ENCODE results near the gene CALN1. TPM values are rescaled to one million over a fixed set of nuclear protein-coding genes. Genes with fewer than 3 reads are reported as not detected.
"Not testable (repeated sequence)": the region's sequence is repeated elsewhere in the genome, so short reads cannot be mapped to it uniquely, and the experiment has no call there.

The CALN1 gene
- total RNA-seq, 1 donor from 2014 or later = 0.45 TPM

DNA sequence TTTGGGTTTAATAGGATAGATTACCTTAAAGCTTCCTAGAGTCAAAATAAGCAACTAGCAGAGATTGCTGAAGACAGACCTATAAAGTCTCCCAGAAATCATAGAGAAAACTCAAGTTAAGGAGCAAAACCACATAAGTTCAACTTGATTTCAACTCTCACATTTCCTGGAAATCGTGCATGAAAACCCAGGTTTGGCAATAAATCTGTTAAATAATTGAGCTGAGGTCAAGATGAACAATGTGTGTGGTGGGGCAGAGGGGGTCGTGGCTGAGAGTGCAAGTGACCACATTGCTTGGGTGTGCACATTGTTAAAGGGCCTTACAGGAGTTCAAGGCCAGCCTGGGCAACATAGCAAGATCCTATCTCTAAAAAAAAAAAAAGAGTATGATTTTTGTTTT is 643.7 kb downstream of the CALN1 start:
- DNase-seq (ENCODE audit: low spot score) (no peak), ATAC-seq (no peak)

DNA sequence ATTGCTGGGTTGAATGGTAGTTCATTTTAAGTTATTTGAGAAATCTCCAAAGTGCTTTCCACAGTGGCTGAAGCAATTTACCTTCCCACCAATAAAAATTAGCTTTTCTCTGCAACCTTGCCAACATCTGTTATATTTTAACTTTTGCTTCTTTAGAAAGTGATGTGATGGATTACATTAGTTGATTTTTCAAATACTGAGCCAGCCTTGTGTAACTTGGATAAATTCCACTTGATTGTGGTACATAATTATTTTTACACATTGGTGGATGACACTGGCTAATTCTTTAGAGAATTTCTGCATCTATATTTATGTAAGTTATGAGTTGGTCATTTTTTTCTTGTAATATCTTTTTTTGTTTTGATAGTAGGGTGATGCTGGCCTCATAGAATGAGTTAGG is 646.1 kb downstream of the CALN1 start:
- DNase-seq (ENCODE audit: low spot score) = no peak
- ATAC-seq = no peak

GRCh38 chr7:71761336-71761735 is 650.8 kb downstream of the CALN1 start:
- DNase-seq (ENCODE audit: low spot score) (no peak), ATAC-seq (no peak)

- ATAC-seq (no peak), DNase-seq (ENCODE audit: low spot score) (peak; percentile 28)
Measured at GRCh38 chr7:71754828-71755227, 657.3 kb downstream of the CALN1 start.

DNA sequence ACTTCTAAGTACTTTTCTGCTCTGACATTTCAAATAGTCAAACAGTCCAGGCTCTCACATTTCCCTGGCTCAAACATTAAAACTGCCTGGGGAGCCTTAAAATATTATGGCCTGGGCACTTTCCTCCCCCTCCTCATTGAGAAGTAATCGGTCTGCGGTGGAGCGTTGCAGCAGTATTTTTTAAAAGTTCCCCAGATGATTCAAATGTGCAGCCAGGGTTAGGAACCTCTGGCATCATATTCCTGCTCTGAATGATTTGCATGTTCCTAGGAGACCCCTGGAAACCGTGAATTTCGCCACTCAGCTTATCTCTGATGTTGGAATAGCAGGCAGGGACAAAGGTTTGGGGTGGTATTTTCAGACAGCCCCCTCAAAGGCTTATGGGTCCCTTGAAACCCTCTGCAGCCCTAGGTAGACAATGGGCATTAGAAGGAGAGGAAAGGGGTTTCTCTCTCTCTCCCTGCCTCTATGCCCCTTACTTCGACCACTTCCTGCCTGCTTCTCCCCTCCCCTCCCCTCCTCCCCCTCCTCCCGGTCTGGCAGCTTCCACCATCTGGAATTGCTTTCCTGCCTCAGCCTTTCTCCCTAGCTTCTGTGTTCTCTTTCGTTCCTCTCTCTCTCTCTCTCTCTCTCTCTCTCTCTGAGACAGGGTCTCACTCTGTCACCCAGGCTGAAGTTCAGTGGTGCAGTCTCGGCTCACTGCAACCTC is 658.0 kb downstream of the CALN1 start:
- ATAC-seq (no peak), DNase-seq (ENCODE audit: low spot score) (no peak)

GRCh38 chr7:71753236-71753635 is 658.9 kb downstream of the CALN1 start:
- DNase-seq (ENCODE audit: low spot score) (no peak), ATAC-seq (no peak)

DNA sequence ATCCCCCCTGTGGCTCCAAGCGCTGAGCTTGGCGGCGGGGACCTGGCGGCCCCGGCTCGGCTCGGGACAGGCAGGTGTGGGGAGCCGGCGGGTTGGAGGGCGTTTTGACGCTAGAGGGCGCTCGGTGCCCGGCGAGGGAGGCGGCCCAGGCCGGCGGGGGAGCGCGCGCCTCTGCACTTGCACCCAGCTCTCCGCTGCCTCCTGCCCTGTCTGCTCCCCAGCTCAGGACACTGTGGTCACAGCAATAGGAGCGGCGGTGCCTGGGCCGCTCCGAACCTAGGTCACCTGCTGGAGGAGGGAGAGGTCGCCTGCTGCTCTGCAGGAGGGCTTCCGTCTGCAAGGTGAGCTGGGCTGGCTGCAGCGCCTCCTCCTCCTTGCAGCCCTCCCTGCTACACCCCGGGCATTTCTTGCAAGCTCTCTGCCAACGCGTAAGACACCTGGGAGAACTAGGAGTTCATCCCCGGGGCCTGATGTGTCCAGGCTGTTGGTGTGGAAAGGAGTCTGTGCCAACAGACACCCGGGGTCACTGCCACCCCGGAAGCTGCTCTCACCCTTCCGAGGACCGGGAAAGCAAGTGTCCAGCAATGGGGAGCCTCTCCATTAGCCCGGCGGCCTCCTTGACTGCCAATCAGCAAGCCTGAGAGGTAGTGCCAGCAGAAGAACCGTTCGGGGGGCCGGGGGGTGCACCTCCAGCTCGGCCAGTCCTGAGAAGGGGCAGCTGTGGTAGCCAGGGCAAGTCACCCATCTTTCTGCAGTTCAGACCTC is 659.8 kb downstream of the CALN1 start:
- ATAC-seq (peak; percentile 99), DNase-seq (ENCODE audit: low spot score) (peak; percentile 61)

DNA sequence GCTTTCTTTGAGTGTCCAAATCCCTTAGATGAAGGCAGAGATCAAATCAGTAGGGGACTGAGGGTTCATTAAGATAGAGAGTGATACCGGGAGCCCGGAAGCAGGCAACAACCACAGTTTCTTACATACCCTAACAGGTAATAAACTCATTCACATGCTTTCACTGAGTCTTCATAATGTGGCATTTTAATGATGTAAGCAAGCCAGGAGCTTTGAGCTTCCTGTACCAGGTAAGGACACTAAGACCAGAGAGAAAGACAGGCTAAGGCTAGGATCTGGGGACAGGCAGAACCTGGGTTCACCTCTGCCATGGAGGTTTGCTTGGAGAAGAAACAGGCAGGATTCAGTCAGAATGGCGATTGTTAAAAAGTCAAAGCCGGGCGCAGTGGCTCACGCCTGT is 661.8 kb downstream of the CALN1 start:
- ATAC-seq (no peak), DNase-seq (ENCODE audit: low spot score) (no peak)

- DNase-seq (ENCODE audit: low spot score) = no peak
- no peak for ATAC-seq
Measured at GRCh38 chr7:71746006-71746405, 666.1 kb downstream of the CALN1 start.

DNA sequence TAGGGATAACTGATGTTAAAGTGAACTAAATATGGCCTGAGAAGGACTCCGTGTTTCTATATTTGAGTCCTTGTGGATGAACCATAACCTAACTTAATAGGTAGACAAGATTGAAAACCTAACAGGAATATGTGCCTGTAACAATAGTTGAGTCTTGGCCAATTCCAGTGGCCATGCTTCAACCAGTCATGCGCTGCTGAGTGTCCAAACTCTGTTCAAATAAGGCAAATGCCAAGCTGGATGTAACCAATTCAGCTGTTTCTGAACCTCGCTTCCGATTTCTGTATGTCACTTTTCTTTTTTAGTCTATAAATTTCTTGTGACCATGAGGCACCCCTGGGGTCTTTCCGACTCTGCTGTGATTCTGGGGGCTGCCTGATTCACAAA is 672.0 kb downstream of the CALN1 start:
- DNase-seq (ENCODE audit: low spot score) (no peak), ATAC-seq (no peak)

DNA sequence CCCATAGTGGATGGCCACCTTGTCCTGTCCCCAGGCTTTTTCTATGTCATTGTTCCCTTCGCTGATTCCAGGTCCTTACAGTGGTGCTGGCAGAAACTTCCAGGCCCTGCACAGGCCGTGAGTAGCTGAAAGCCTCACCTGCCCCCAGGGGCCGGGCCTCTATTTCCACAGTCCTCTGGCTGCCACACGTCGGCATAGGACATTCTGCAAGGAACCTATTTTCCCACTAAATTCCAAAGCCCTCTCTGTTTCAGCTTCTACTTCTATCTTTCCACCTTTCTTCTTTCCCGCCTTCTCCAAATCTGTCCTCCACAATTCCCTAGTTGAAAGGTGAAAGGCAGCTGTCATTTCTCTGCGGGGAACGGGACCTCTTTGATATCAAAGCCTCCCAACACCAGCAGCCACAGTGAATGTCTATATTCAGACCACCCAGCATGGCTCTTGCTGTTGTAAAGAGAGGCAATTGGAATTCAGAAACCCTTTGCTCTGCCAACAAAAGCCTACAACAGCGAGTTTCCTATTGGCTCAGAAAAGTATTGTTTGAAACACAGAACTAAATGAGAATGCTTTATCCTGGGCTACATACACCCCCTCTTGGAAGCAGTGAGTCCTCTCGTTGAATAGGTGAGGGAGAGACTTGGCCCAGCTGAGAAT is 672.5 kb downstream of the CALN1 start:
- ATAC-seq (no peak), DNase-seq (ENCODE audit: low spot score) (no peak)

DNA sequence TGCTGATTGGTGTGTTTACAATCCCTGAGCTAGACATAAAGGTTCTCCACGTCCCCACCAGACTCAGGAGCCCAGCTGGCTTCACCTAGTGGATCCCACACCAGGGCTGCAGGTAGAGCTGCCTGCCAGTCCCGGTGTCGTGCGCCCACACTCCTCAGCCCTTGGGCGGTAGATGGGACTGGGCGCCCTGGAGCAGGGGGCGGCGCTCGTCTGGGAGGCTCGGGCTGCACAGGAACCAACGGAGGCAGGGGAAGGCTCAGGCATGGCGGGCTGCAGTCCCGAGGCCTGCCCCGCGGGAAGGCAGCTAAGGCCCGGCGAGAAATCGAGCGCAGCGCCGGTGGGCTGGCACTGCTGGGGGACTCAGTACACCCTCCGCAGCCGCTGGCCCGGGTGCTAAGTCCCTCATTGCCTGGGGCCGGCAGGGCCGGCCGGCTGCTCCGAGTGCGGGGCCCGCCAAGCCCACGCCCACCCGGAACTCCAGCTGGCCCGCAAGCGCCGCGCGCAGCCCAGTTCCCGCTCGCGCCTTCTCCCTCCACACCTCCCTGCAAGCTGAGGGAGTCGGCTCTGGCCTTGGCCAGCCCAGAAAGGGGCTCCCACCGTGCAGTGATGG is 674.1 kb downstream of the CALN1 start:
- not testable (repeated sequence) for DNase-seq (ENCODE audit: low spot score); ATAC-seq

GRCh38 chr7:71735961-71736556 is 676.1 kb downstream of the CALN1 start:
- ATAC-seq (peak; percentile 87), DNase-seq (ENCODE audit: low spot score) (peak; percentile 71)

GRCh38 chr7:71733107-71733870 is 678.8 kb downstream of the CALN1 start:
- ATAC-seq (peak; percentile 97), DNase-seq (ENCODE audit: low spot score) (peak; percentile 80)

DNA sequence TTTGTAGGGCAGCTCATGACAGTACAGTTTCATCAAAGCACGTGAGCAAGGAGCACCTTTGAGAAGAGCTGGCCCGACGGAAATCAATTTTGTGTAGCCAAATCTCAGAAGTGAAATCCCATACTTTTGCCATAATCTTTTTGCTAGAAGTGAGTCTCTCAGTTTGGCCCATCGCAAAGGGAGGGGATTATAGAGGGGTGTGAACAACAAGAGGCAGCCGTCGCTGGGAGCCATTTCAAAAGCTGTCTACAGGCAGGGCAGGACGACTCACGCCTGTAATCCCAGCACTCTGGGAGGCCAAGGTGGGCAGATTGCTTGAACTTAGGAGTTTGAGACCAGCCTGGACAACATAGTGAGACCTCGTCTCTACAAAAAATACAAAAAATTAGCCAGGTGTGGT is 680.4 kb downstream of the CALN1 start:
- ATAC-seq = no peak
- no peak for DNase-seq (ENCODE audit: low spot score)
